GM04504 (cell line): ENCODE measurements around the gene PLA2G7.
"Not testable (repeated sequence)": the region's sequence is repeated elsewhere in the genome, so short reads cannot be mapped to it uniquely, and the experiment has no call there.

Experiments used
- DNase-seq: peaks from one replicate; pipeline ENCODE4 v3.0.0-alpha.2; 2012; ENCODE audit warnings: low read depth

Gene PLA2G7

DNA sequence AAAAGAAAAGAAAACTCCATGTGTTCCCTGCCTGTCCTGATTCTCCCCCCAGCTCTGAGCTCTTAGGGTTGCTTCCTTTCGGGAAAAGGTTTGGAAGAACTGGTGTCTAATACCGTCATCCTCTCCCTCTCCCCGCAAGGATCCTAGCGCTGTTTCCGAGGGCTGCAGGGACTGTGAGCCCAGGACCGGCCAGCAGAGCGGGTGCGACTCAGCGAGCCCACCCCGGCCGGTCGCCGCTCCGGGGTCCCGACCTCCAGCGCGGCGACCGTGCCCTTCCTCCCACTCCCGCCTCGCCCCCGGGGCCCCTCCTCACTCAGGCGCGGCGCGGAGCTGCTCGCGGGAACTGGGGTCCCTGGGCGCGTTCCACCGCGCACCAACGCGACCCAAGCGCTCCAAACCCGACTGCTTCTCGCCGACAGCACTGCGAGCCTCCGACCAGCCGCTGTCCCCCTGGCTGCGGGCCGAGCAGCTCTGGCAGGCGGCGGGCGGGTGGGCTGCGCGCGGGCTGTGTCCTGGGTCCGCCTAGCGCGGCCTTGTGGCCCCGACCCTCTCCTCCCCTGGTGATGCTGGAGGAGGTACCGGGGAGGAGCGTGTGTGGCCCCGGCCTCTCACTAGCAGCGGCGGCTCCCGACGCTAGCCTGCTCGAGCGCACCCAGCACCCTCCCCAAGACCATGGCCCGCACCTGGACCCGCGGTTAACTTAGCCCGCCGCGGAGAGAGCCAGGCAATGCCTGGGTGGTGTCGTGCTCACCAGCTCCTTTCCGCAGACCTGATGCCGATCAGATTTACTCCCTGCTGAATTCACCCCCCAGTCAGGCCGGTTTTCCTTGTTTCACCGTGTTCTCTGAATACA lies at the start of gene PLA2G7:
TSS of gene PLA2G7 (minus strand) at position 509 of the 853 bp plus-strand sequence. CDS start 12,484 bp downstream, outside the sequence.
- DNase-seq = no peak

- DNase-seq = no peak
Measured at GRCh38 chr6:46784535-46784934, 49.4 kb upstream of the PLA2G7 start.

DNA sequence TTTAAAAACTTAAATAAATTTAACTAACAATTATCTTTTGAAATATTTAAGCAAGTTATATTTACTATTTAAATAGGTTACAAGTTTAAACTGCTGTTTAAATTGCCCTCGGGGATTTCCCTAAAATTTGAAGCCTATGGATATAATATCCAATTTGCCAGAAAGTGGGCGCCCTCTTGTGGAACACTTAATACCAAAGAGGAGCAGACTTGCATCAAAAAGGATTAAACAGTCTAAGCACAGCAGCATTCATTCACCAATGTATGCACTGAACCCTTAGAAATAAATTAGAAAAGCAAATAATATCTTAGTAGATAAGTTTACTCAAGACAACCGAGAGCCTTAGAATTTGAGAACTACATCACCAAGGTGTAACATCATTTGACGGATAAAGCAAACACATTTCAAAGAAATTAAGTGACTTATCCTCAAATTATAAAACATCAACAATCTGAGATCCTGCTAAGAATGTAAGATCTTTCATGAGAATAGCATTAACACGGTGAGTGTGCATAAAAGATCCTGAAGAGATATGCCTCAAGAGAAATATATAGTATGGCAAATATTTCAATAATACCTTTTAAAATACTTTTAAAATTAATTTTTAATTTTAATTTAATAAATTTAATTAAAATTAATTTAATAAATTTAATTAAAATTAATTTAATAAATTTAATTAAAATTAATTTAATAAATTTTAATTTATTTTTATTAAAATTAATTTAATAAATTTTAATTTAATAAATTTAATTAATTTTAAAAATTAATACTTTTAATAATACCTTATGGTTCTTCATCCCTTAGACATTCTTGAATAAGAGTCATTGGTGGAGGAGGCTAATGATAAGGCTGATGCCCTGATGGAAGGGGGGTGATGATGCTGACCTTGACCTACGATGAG lies 46.6 kb upstream of the PLA2G7 start:
- DNase-seq = peak; percentile 17

DNA sequence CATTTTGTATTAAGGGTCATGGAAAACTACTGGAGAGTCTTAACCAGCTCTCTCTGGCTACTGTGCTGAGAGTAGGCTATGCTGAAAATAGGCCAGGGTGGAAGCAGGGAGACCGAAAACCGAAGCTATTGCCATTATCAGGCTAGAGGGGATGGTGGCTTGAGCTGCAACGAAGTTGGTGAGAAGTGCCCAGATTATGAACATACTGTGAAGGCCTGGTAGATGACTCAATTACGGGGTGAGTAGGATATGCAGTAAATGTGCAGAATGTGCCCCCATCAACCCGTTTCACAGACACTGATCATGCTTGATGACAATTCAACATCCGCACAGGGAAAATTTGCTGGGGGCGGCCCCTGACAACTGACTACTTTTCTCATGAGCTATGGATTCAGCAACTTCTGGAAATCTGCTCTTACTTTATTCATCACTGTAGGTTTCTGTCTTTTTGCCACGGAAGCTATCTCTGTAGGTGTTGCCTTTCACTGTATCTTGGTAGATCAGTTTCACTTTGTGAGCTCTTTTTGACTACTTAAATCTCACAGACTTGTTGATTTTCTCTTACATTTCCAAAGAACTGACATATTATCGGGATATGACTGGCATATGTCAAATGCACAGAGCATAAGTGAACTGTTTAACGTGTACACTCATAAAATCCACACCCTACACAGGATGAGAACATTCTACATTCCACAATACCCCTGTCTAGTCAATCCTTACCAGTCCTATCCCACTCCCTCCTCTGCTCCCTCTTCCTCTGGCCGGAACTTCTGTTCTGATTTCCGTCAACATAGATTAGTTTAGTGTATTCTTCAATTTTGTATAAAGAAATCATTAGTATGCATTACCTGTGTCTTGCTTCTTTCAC lies 42.5 kb upstream of the PLA2G7 start:
- no peak for DNase-seq

- no peak for DNase-seq
Measured at GRCh38 chr6:46776070-46776712, 41.0 kb upstream of the PLA2G7 start.

DNA sequence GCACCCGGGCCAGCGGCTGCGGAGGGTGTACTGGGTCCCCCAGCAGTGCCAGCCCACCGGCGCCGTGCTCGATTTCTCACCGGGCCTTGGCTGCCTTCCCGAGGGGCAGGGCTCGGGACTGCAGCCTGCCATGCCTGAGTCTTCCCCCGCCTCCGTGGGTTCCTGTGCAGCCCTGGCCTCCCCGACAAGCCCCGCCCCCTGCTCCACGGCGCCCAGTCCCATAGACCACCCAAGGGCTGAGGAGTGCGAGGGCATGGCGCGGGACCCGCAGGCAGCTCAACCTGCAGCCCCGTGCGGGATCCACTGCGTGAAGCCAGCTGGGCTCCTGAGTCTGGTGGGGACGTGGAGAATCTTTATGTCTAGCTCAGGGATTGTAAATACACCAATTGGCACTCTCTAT lies 39.6 kb upstream of the PLA2G7 start:
- not testable (repeated sequence) for DNase-seq

DNA sequence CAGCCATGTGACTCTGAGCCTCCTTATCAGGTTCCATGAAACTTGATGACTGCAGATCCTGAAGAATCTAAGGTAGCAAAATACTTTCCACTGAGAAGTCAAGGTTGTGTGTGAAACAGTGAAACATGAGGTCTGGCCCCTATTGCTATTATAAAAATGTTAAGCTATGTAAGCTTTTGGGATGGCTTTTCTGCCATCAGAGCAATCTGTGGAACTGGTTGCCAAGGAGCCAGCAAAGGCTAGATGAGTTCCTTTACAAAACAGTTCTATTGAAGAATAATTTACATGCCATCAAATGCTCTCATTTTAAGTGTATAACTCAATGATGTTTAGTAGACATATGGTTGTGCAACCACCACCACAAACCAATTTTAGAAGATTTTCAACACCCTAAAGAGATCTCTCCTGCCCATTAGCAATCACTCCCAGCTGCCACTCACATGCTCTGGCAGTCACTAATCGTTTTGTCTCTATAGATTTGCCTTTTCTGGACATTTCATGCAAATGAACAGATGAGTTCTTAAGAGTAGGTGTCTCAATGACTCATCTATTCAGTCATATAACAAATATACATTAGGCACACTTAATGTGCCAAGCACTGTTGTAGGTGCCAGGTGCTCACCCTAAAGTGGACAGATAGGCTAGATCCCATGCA lies 38.2 kb upstream of the PLA2G7 start:
- DNase-seq = no peak

- no peak for DNase-seq
Measured at GRCh38 chr6:46772762-46773161, 37.6 kb upstream of the PLA2G7 start.

- no peak for DNase-seq
Measured at GRCh38 chr6:46772016-46772415, 36.8 kb upstream of the PLA2G7 start.

DNA sequence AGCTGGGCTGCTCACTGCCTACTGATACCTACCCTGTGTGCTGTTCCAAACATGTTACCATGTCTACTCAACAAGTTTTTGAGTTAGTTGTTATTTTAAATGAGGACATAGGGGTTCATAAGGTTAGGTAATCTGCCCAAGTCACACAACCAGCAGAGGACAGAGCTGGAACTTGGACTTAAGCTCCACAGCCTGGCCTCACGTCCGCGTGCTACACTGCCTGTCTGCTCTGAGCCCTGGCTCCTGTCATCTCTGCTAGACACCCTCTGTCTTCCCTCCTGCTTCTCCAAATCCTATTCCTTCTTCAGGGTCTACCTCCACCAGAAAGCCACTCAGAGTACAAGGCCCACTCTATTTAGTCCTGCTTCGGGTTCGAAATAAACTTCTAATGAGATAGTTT lies 29.8 kb upstream of the PLA2G7 start:
- DNase-seq = no peak

- not testable (repeated sequence) for DNase-seq
Measured at GRCh38 chr6:46764280-46764679, 29.1 kb upstream of the PLA2G7 start.

GRCh38 chr6:46763466-46763865 lies 28.3 kb upstream of the PLA2G7 start:
- no peak for DNase-seq

DNA sequence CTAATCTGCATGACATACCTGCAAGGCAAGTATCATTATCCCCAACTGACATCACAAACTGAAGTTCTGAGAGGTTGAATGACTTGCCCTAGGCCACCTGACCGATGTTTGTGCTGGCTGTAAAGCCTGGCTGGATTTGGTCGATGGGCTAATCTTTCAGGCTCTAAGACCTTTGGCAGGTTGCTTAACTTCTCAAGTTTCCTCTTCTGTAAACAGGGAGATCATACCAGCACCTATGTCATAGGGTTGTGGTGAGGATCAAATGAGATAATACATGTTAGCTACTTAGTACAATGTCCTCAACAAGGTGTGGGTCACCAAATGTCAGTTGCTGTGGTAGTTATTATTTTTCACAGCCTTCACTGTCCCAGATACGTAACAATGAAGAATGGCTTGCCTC lies 25.8 kb upstream of the PLA2G7 start:
- DNase-seq = no peak

GRCh38 chr6:46758960-46759753 lies 24.0 kb upstream of the PLA2G7 start:
- no peak for DNase-seq

DNA sequence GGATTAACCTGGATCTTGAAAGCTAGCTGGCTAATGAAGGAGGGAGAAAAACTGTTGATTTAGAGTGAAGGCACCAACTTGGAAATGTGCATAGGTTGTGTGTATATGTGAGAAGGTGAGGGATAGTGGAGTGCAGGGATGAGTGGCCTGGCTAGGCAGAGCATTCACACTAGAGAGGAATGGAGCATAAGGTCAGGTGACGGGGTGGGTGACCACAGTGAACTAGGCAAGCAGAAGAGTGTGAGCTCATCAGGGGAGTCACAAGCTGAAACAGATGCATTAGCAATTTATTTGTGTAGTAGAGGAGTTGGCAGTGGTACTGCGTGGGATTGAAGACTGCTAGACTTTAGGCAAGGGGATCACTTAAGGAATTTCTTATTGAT lies 22.0 kb upstream of the PLA2G7 start:
- DNase-seq = no peak

- no peak for DNase-seq
Measured at GRCh38 chr6:46756469-46757213, 21.5 kb upstream of the PLA2G7 start.

DNA sequence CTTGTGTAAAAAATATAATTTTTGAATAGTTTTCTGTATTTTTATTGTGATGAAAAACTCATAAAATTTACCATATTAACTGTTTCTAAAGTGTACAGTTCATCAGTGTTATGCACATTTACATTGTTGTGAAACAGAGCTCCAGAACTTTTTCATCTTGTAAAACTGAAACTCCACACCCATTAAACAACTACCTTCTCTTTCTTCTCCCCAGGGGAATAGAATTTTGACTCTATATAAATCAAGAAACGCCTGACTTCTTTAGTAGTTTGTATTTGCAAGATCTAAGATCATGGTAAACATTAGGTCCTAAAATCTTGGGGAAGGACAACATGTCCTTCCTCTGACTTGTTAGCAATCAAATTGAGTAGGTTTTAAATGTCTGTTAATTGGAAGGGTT lies 20.7 kb upstream of the PLA2G7 start:
- DNase-seq = no peak

GRCh38 chr6:46751658-46752057 lies 16.5 kb upstream of the PLA2G7 start:
- no peak for DNase-seq

- no peak for DNase-seq
Measured at GRCh38 chr6:46749731-46750130, 14.6 kb upstream of the PLA2G7 start.
